Stimulated activated CD4-positive, alpha-beta T cell treated with anti-CD3 and anti-CD28 coated beads, TNF-alpha, amount 100 ng/mL, for 4 hours (primary cell): ENCODE data around the gene FSTL1.
A peak's percentile ranks its signal among the peaks of the same experiment; 100 is the strongest.

Experiments used
- DNase-seq, 3 experiments: peaks; one replicate each; pipeline ENCODE4 v3.0.0-alpha.2; 2020; ENCODE audit warnings: low read depth in 3 of 3

The FSTL1 gene

DNA sequence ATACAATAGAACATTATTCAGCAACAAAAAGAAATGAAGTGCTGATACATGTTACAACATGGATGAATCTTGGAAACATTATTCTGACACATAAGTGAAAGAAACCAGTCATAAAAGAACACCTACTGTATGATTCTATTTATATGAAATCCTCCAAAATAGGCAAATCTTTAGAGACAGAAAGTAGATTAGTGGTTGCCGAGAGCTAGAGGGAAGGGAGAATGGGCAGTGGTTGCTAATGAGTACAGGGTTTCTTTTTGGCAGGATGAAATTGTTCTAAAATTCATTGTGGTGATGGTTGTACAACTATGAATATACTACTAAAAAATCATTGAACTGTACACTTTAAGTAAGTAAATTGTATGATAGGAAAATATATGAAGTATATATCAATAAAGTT is 95.3 kb downstream of the FSTL1 start:
- DNase-seq, result no peak

DNA sequence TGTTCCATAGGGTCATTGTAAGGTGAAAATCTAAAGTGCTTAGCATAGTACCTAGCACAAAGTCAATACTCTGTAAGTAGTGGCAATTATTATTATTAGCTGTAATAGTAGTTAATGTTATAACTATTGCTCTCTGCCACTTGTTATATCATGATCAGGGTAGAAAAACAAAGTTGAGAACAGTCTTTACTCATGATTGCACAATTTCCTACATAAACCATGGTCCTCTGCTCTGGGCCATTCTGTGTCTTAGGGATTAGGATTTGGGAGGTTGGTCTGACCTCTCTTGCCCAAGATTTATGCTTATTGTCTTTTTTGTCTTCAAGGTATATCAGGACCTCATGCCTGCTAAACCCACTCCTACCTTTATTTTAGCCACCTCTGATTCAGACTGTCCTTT is 97.3 kb downstream of the FSTL1 start:
- DNase-seq, result no peak

DNA sequence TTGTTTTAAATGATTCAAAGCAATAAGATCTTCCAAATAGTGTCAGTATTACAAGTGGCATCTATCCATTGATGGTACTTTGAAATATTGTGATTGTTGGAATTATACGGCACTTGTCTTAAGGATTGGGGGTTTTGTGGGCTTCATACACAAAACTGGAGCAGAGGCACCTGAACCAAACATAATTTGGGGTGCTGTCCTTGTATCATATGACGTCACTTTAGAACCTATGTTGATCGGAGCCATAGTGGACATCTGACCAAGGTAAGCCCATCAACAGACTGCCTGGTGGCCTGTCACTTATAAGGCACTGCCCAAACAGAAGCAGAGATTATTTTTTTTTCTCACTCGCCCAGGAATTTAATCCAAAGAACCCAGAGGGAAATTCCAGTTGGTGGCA is 98.8 kb downstream of the FSTL1 start:
- DNase-seq, result no peak

DNA sequence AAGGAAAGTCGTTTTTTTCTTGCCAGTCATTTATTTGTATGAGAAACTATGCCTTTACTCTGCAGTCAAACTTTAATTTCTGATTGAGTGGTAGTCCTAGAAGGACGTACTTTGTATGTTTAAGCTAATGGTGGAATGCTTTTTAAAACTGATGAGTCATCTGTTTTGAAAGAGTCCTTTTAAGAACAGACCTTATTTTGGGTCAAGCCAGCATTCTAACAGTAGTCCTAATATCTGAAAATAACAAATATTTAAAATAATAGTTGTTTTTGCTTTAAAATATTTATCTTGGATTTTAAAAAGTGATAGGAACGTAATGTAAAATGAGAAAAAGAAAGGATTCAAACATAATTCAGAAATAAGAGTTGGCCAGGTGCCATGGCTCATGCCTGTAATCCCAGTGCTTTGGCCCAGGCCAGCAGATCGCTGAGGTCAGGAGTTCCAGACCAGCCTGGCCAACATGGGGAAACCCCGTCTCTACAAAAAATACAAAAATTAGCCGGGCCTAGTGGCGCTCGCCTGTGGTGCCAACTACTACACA is 100.3 kb downstream of the FSTL1 start:
- DNase-seq, result no peak

DNA sequence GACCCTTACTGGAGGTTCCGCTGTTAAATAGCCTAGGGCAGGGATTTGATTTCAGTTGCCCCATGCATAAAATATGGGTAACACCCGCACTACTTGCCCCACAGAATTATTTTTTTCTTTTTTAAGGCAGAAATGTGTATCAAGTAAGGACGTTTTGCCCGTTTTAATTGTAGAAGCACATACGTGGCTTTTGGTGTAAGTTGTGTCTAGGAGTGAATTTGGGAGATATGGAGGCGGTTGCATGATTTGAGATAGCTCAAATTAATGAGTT is 101.0 kb downstream of the FSTL1 start:
- DNase-seq, result no peak

DNA sequence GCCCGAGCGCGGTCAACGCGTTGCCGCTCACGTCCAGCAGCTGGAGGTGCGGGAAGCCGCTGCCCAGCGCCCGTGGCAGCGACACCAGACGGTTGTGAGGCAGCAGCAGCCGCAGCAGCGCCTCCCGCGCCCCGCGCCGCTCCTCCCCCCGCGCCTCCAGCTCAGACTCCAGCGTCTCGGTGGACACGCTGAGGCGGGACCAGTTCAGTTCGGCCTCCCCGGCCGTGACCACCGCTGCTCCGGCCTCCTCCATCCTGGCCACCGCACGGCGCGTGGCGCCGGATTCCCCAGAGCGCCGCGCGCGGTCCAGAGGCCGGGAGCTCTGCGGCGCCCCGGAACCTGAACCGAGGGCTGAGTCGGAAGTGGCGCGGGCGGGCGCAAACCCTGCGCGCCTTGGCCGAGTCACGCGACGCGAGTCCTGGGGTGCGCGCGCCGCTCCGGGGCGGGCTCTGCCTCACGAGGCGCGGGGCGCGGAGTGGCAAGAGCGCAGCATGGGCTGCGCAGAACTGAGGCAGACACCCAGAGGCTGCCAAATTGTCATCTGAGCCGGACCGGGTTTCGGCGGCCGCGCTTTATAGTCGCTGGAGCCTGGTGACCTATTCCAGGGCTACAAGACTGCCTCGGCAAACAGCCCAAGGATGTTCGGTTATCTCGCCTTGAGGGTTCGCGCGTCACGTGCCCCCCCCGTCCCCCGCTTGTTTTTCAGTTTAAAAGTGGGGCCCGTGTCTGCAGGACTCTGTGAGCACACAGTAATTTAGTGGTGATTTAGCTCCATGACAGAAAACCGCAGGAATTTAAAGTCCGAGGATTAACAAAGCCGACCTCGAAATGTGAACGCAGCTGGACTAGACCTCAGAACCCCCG is 101.6 kb downstream of the FSTL1 start, which contains the start of gene LRRC58:
Gene LRRC58 (minus strand): TSS at position 364 of the 864 bp plus-strand sequence. CDS start 111 bp downstream, at position 253.
- peak; percentile 73 to 82 (median 81) for DNase-seq

DNA sequence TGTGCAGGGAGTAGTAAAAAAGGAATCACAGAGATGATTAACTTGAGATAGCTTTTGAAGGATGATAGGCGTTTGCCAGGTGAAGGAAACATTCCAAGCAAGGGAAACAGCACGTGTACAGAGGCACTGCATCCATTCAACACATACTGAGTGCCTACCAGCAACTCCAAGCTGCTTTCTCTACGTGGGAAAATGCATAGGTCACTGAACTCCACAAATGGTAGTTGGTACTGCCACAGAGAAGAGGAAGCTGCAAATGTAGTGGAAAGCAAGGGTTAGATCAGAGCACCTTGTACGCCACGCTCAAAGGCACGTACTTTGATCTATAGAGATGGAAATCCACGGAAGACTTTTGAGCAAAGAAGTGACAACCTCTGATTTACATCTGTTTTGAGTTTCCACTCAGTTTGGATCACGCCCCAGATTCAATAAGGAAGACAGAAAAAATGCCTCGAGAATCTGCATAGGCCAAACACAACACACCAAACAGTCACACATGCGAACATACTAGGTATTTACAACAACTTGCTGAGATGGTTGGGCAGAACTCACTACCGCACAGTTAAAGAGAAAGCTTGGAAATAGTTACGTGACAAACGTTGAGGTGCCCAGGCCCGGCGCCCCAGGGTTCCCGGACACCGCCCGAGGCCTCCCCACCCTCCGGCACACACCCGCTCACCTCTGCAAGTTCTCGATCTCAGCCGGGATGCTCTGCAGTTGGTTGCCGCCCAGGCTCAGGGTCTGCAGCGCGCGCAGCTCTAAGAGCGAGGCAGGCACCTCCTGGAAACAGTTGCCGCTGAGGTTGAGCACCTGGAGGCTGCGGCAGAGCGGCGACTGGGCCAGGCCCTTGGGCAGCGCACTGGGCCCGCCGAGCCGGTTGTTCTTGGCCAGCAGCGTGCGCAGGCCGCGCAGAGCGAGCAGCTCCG is 102.5 kb downstream of the FSTL1 start:
- DNase-seq, result peak; percentile 21 to 43 (median 40)

DNA sequence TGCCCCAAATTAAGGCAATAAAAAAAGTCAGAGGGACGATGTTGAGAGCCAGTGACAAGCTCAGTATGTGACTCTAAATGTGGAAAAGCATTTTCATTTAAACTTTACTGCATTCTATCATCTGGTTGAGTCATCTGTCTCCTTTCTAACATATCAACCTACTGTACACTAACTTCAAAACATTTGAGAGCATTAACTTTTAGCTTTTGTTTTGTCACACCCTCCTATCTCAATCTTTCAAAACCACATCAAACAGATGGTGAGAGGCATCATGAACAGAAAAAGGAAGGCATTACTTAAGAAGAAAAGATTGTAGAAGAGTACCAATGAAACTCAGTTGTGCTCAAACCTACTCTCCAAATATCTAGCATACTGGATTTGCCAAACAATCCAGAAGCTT is 106.4 kb downstream of the FSTL1 start:
- no peak for DNase-seq
